Measurements from ENCODE around the gene PDE6D. TPM values are rescaled to one million over a fixed set of nuclear protein-coding genes. Genes with fewer than 3 reads are reported as not detected.
"Not testable (repeated sequence)": the region's sequence is repeated elsewhere in the genome, so short reads cannot be mapped to it uniquely, and the experiment has no call there.

The PDE6D gene
- total RNA-seq, 1 donor from 2014 or later, result 23.6 TPM

GRCh38 chr2:231761735-231762134 lies 19.3 kb downstream of the PDE6D start:
- no peaks in the 10 kb centered on the region for H3K27me3 ChIP-seq
- intact Hi-C loops (cut with DNase I), result no loop called here
- H3K9me3 ChIP-seq, result no peaks in the 10 kb centered on the region
- H3K36me3 ChIP-seq, result no peaks in the 10 kb centered on the region
- H3K4me3 ChIP-seq, result no peak overlapping the region
- no peak for TF ChIP-seq POLR2AphosphoS5 (IDR thresholded peaks at IDR 0.05; ENCODE audit: insufficient read depth in 1 of 2, low read depth in 1 of 2)
- TF ChIP-seq CTCF (IDR thresholded peaks at IDR 0.05), result no peak
- no peak for TF ChIP-seq POLR2A (IDR thresholded peaks at IDR 0.05)
- H3K4me1 ChIP-seq, result no peaks in the 10 kb centered on the region
- DNase-seq (ENCODE audit: extremely low spot score in 2 of 2), result no peak
- H3K27ac ChIP-seq, result no peak overlapping the region

- Histone ChIP-seq H3K36me3 (no peaks in the 10 kb centered on the region), H3K27me3 (no peaks in the 10 kb centered on the region), H3K27ac (no peak overlapping the region), H3K4me3 (no peak overlapping the region), H3K4me1 (no peaks in the 10 kb centered on the region), H3K9me3 (no peaks in the 10 kb centered on the region)
- TF ChIP-seq POLR2A (IDR thresholded peaks at IDR 0.05), result no peak
- no peak for TF ChIP-seq POLR2AphosphoS5 (IDR thresholded peaks at IDR 0.05; ENCODE audit: insufficient read depth in 1 of 2, low read depth in 1 of 2)
- TF ChIP-seq CTCF (IDR thresholded peaks at IDR 0.05), result no peak
- DNase-seq (ENCODE audit: extremely low spot score in 2 of 2), result no peak
- intact Hi-C loops (cut with DNase I), result no loop called here
Measured at GRCh38 chr2:231752061-231752460, 29.0 kb downstream of the PDE6D start.

GRCh38 chr2:231751042-231751815 lies 29.9 kb downstream of the PDE6D start:
- intact Hi-C loops (cut with DNase I), result no loop called here
- Histone ChIP-seq H3K9me3 (no peaks in the 10 kb centered on the region), H3K27me3 (no peaks in the 10 kb centered on the region), H3K27ac (no peak overlapping the region), H3K36me3 (no peaks in the 10 kb centered on the region), H3K4me3 (no peak overlapping the region), H3K4me1 (no peaks in the 10 kb centered on the region)
- no peak for DNase-seq (ENCODE audit: extremely low spot score in 2 of 2)
- TF ChIP-seq CTCF (IDR thresholded peaks at IDR 0.05) (no peak), POLR2AphosphoS5 (IDR thresholded peaks at IDR 0.05; ENCODE audit: insufficient read depth in 1 of 2, low read depth in 1 of 2) (no peak), POLR2A (IDR thresholded peaks at IDR 0.05) (no peak)

- H3K27me3 ChIP-seq; H3K27ac ChIP-seq; DNase-seq (ENCODE audit: extremely low spot score in 2 of 2); intact Hi-C loops (cut with DNase I); H3K36me3 ChIP-seq; H3K4me3 ChIP-seq; H3K9me3 ChIP-seq; H3K4me1 ChIP-seq: not testable (repeated sequence)
Measured at GRCh38 chr2:231749016-231749415, 32.1 kb downstream of the PDE6D start.

GRCh38 chr2:231748153-231748896 lies 32.8 kb downstream of the PDE6D start:
- intact Hi-C loops (cut with DNase I); DNase-seq (ENCODE audit: extremely low spot score in 2 of 2): not testable (repeated sequence)

More at GRCh38 chr2:231748153-231748896, 32.8 kb downstream of the PDE6D start:
- H3K9me3 ChIP-seq, H3K4me1 ChIP-seq, H3K27me3 ChIP-seq, H3K27ac ChIP-seq, H3K36me3 ChIP-seq, H3K4me3 ChIP-seq: not testable (repeated sequence)

Data from vagina (tissue), 2 donors.